Thyroid gland (tissue), 4 donors: ENCODE results near the gene YES1.

ENCODE experiments used
- POLR2A ChIP-seq, 2 donors: fragments of 450-650 bp; IDR thresholded peaks; one replicate each; pipeline ENCODE4 v1.6.1; 2017; ENCODE audit warnings: antibody characterized with exemption in 2 of 2, mild to moderate bottlenecking in 2 of 2, moderate library complexity in 1 of 2
- TF ChIP-seq, protein P1 (sequence below), 6 experiments: fragments of 200-600 bp in 3 of 6; fragments of 450-650 bp in 3 of 6; sonication (generic) in 3 of 6; IDR thresholded peaks; one replicate each; pipeline ENCODE4 v1.5.1; 2016 to 2019; ENCODE audit warnings: antibody characterized with exemption in 6 of 6, mild to moderate bottlenecking in 2 of 6, inconsistent platforms in 1 of 6, moderate library complexity in 1 of 6

DNA sequence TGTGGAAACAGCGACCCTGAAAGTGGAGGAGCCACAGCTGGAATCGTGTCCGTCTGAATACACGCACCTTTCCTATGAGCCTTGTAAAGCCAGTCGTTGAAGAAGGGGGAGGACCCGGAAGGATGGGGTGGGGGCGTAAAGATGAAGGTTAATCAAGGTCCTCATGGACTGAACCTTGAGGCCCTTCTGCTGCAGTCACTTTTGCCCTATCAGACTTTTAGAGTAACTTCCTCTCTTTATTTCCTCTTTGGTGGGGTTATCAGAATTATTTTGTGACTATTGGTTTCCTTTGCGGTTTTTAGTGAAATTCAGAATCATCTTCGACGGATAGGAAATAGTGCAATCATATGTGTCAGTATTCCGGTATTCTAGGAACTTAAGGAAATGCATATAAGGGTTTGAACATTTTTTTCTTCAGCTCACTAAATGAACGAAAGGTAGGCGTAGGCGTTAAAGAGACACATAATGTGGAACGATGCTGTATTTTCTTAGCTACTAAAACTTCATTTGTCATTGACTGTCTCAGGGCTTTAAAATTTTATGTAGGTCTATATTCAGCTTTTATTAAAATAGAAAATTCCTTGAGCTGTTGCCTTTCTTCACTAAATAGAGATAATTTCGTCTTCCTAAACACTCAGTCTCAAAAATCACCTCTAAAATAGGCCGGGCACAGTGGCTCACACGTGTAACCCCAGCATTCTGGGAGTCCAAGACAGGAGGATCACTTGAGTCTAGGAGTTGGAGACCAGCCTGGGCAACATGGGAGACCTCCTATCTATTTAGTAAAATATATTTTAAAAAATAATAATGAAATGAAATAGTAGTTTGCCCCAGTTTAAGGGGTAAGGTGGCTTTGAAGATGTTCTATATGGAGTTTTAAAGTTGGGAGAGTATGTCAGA lies 1.4 kb upstream of the YES1 start:
- TF ChIP-seq POLR2A (IDR thresholded peaks at IDR 0.05) = no peak
- TF ChIP-seq, protein P1, sequence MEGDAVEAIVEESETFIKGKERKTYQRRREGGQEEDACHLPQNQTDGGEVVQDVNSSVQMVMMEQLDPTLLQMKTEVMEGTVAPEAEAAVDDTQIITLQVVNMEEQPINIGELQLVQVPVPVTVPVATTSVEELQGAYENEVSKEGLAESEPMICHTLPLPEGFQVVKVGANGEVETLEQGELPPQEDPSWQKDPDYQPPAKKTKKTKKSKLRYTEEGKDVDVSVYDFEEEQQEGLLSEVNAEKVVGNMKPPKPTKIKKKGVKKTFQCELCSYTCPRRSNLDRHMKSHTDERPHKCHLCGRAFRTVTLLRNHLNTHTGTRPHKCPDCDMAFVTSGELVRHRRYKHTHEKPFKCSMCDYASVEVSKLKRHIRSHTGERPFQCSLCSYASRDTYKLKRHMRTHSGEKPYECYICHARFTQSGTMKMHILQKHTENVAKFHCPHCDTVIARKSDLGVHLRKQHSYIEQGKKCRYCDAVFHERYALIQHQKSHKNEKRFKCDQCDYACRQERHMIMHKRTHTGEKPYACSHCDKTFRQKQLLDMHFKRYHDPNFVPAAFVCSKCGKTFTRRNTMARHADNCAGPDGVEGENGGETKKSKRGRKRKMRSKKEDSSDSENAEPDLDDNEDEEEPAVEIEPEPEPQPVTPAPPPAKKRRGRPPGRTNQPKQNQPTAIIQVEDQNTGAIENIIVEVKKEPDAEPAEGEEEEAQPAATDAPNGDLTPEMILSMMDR (IDR thresholded peaks at IDR 0.05) = no peak
